ENCODE measurements around the gene IRGQ.
A peak's percentile ranks its signal among the peaks of the same experiment; 100 is the strongest.

IRGQ gene

DNA sequence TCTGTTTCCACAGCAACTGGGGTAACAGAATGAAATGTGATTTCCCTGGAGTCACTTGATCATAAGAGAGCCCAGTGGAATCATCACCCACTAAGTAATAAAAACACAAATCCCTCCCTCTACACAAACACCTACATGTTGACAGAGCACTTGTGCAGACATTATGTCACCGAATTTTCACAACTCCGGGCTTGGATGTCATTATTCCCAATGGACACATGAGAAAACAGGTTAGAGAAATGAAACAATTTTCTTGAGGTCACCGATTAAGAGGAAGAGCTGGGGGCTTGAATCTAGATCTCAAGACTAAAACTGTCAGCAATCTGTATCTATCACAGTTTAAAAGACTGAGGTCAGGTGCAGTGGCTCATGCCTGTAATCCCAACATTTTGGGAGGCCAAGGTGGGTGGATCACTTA is 23.8 kb downstream of the IRGQ start:
- Histone ChIP-seq H3K27me3 (ENCODE audit: control insufficient read depth, insufficient read depth, low read length) (no peaks in the 10 kb centered on the region), H3K4me3 (ENCODE audit: low read length) (no peak overlapping the region), H3K36me3 (ENCODE audit: control insufficient read depth, insufficient read depth, low read length) (no peaks in the 10 kb centered on the region), H3K9me3 (ENCODE audit: control insufficient read depth, insufficient read depth, low read length) (no peaks in the 10 kb centered on the region), H3K4me1 (ENCODE audit: control insufficient read depth, insufficient read depth, low read length) (0 out of 2 replicates have a peak, but pooled peaks cover 2% of the 10 kb centered on the region), H3K27ac (ENCODE audit: low read length) (no peak overlapping the region)
- no peak for DNase-seq (ENCODE audit: low read depth, low spot score)
- no CpG with 5 or more reads among the region's 3 CpGs for WGBS (ENCODE audit: insufficient coverage, insufficient read length)

DNA sequence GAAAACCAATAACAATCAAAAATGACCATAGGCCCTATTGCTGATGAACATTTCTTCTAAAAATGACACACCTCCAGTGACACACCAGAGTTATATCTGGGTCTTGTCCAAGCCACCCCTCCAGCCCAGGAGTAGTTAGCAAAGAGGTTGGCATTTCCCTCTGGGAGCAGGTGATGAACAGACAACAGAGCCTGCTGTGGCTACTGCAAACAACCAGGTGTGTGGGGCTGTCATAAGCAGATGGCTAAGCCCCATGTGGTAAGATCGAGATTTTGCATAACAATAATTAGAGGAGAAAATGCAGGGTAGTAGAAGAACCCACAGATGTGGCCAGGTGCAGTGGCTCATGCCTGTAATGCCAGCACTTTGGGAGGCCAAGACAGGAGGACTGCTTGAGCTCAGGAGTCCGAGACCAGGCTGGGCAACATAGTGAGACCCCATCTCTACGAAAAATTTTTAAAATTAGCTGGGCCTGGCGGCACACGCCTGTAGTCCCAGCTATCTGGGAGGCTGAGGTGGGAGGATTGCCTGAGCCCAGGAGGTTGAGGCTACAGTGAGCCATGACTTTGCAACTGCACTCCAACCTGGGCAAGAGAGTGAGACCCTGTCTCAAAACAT is 25.7 kb downstream of the IRGQ start:
- no CpG with 5 or more reads among the region's 5 CpGs for WGBS (ENCODE audit: insufficient coverage, insufficient read length)
- DNase-seq (ENCODE audit: low read depth, low spot score) = no peak
- H3K27ac ChIP-seq (ENCODE audit: low read length) = no peak overlapping the region
- no peak overlapping the region for H3K4me3 ChIP-seq (ENCODE audit: low read length)
- no peaks in the 10 kb centered on the region for H3K9me3 ChIP-seq (ENCODE audit: control insufficient read depth, insufficient read depth, low read length)
- no peaks in the 10 kb centered on the region for H3K4me1 ChIP-seq (ENCODE audit: control insufficient read depth, insufficient read depth, low read length)
- no peaks in the 10 kb centered on the region for H3K27me3 ChIP-seq (ENCODE audit: control insufficient read depth, insufficient read depth, low read length)
- no peaks in the 10 kb centered on the region for H3K36me3 ChIP-seq (ENCODE audit: control insufficient read depth, insufficient read depth, low read length)

DNA sequence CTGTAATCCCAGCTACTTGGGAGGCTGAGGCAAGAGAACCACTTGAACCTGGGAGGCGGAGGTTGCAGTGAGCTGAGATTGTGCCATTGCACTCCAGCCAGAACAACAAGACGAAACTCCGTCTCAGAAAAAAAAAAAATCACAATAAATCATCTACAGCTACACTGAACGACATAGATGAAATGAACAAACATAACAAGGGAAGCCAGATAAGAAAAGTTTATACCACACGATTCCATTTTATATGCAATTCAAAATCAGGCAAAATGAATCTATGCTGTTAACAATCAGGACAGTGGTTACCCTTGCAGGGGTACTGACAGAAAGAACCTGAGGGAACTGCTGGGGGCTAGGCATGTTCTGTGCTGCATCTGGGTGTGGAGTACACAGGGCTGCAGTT is 26.3 kb downstream of the IRGQ start:
- Histone ChIP-seq H3K9me3 (ENCODE audit: control insufficient read depth, insufficient read depth, low read length) (no peaks in the 10 kb centered on the region), H3K4me1 (ENCODE audit: control insufficient read depth, insufficient read depth, low read length) (no peaks in the 10 kb centered on the region), H3K36me3 (ENCODE audit: control insufficient read depth, insufficient read depth, low read length) (no peaks in the 10 kb centered on the region), H3K4me3 (ENCODE audit: low read length) (no peak overlapping the region), H3K27me3 (ENCODE audit: control insufficient read depth, insufficient read depth, low read length) (no peaks in the 10 kb centered on the region), H3K27ac (ENCODE audit: low read length) (no peak overlapping the region)
- WGBS (ENCODE audit: insufficient coverage, insufficient read length) = no CpG with 5 or more reads among the region's 5 CpGs
- no peak for DNase-seq (ENCODE audit: low read depth, low spot score)

DNA sequence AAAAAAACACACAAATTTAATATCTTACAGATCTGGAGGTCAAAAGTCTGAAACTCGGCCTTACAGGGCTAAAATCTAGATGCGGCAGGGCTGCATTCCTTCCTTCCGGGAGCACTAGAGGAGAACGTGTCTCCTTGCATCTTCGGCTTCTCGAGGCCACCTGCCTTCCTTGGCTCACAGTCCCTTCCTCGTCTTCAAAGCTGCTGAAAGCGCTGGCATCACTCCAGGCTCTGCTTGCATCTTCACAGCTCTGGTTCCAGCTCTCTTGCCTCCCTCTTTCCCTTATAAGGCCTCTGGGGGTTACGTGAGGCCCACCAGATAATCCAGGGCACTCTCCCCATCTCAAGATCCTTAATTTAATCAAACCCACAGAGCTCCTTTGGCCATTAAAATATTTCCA is 31.1 kb downstream of the IRGQ start:
- peaks cover 4% of the 10 kb centered on the region; the same call in 1 of the 2 replicates for H3K36me3 ChIP-seq (ENCODE audit: control insufficient read depth, insufficient read depth, low read length)
- H3K4me3 ChIP-seq (ENCODE audit: low read length) = no peak overlapping the region
- no peak overlapping the region for H3K27ac ChIP-seq (ENCODE audit: low read length)
- no peak for DNase-seq (ENCODE audit: low read depth, low spot score)
- H3K9me3 ChIP-seq (ENCODE audit: control insufficient read depth, insufficient read depth, low read length) = no peaks in the 10 kb centered on the region
- no CpG with 5 or more reads among the region's 9 CpGs for WGBS (ENCODE audit: insufficient coverage, insufficient read length)
- no peaks in the 10 kb centered on the region for H3K4me1 ChIP-seq (ENCODE audit: control insufficient read depth, insufficient read depth, low read length)
- H3K27me3 ChIP-seq (ENCODE audit: control insufficient read depth, insufficient read depth, low read length) = no peaks in the 10 kb centered on the region

DNA sequence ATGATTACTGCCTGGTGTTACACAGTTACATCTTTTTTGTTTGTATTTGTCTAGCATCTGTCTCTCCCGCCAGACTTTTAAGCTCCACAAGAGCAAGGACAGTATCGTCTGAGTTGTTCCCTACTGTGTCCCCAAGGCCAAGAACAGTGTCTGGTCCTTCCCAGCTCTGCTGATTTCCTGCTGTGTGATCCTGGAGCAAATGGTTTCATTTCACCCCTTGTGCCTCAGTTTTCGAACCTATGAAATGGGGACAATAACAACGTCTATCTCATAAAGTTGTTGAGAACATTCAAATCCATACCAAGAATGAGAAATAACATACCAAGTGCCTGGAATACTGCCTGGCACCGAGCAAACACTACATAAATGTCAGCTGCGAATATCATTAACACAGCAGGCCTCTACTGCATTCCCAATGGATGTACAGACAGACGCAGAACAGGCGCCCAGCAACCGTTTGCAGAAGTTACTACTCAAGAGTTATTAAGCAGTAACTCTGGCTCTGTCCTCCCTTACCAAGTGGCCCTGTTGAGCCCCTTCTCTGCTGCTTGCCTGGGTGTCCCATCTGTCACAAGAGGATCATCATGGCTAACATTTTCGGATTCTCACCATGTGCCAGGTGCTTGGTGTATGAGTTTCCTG is 32.0 kb downstream of the IRGQ start:
- Histone ChIP-seq H3K4me3 (ENCODE audit: low read length) (no peak overlapping the region), H3K36me3 (ENCODE audit: control insufficient read depth, insufficient read depth, low read length) (peaks cover 4% of the 10 kb centered on the region; the same call in 1 of the 2 replicates), H3K4me1 (ENCODE audit: control insufficient read depth, insufficient read depth, low read length) (no peaks in the 10 kb centered on the region), H3K27ac (ENCODE audit: low read length) (no peak overlapping the region), H3K9me3 (ENCODE audit: control insufficient read depth, insufficient read depth, low read length) (no peaks in the 10 kb centered on the region), H3K27me3 (ENCODE audit: control insufficient read depth, insufficient read depth, low read length) (no peaks in the 10 kb centered on the region)
- no peak for DNase-seq (ENCODE audit: low read depth, low spot score)
- no CpG with 5 or more reads among the region's 10 CpGs for WGBS (ENCODE audit: insufficient coverage, insufficient read length)

DNA sequence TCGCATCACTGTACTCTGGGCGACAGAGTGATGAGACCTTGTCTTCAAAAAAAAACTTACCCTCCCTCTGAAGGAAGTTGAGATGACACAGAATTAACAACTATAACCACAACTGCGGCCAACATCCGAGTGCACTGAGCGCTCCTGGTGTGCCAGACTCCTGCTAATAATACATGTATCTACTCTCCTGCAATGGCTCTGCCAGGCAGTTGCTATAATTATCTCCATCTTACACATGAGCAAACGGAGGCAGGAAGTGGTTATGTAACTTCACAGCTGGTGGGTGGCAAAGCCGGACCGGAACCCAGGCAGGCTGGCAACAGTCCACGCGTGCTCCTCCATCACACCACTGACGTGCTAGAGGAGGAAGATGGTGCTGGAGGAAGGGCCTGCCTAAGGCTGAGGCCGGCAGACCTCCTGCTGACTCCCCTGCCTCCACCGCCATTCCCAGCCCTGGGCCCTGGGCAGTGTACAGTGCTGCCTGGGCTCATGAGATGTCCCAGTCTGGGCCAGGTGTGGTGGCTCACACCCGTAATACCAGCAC is 33.2 kb downstream of the IRGQ start:
- Histone ChIP-seq H3K27ac (ENCODE audit: low read length) (no peak overlapping the region), H3K9me3 (ENCODE audit: control insufficient read depth, insufficient read depth, low read length) (no peaks in the 10 kb centered on the region), H3K4me3 (ENCODE audit: low read length) (no peak overlapping the region), H3K27me3 (ENCODE audit: control insufficient read depth, insufficient read depth, low read length) (no peaks in the 10 kb centered on the region), H3K4me1 (ENCODE audit: control insufficient read depth, insufficient read depth, low read length) (no peaks in the 10 kb centered on the region), H3K36me3 (ENCODE audit: control insufficient read depth, insufficient read depth, low read length) (peaks cover 4% of the 10 kb centered on the region; the same call in 1 of the 2 replicates)
- WGBS (ENCODE audit: insufficient coverage, insufficient read length) = no CpG with 5 or more reads among the region's 14 CpGs
- no peak for DNase-seq (ENCODE audit: low read depth, low spot score)

DNA sequence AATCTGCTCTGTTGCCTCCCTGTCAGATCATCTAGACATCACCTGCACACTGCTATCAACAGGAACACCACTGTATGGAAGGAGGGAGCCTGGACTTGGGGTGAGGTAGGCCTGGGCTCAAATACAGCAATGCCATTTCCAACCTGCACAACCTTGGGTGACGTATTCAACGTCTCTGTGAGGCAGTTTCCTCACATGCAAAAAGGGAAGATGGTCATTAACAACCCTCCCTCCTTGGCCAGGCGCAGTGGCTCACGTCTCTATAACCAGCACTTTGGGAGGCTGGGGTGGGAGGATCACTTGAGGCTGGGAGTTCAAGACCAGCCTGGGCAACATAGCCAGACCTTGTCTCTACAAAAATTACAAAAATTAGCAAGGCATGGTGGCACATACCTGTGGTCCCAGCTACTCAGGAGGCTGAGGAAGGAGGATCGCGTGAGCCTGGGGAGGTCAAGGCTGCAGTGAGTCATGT is 33.7 kb downstream of the IRGQ start:
- no peak for DNase-seq (ENCODE audit: low read depth, low spot score)
- Histone ChIP-seq H3K9me3 (ENCODE audit: control insufficient read depth, insufficient read depth, low read length) (no peaks in the 10 kb centered on the region), H3K4me1 (ENCODE audit: control insufficient read depth, insufficient read depth, low read length) (no peaks in the 10 kb centered on the region), H3K4me3 (ENCODE audit: low read length) (no peak overlapping the region), H3K27ac (ENCODE audit: low read length) (no peak overlapping the region), H3K27me3 (ENCODE audit: control insufficient read depth, insufficient read depth, low read length) (no peaks in the 10 kb centered on the region), H3K36me3 (ENCODE audit: control insufficient read depth, insufficient read depth, low read length) (peaks cover 4% of the 10 kb centered on the region; the same call in 1 of the 2 replicates)
- no CpG with 5 or more reads among the region's 6 CpGs for WGBS (ENCODE audit: insufficient coverage, insufficient read length)

DNA sequence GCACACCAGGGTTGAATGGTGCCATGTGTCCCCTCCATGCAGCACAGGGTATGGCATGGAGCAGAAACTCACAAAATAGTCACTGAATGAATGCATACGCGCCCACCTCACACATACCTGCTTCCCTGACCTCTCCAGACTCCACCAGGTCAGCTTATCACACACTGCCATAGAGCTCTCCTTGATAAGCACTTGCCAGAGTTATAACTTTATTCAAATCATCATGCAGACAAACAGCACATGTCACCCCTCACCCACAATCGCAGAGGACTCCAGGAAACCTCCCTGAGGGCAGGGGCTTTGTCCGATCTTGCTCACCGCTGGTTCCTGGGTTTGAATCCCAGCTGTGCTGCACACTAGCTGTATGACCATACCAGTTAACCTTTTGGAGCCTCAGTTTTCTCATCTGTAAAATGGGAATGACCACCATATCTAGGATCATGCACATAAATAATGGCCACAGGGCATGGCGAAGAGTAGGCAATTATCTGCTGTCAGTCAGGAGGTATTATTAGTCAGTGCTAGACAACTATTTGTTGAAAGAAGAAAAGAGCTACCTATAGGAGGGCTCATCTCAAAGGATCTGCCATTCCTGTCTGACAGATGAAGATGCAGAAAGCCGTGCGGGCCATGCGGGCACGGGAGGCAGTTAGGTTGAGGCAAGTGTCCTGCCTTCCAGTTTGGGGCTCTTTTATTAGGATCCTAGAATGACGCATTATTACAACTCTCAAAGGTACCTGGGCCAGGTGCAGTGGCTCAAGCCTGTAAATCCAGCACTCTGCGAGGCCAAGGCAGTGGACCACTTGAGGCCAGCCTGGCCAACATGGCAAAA is 34.6 kb downstream of the IRGQ start:
- no CpG with 5 or more reads among the region's 12 CpGs for WGBS (ENCODE audit: insufficient coverage, insufficient read length)
- no peaks in the 10 kb centered on the region for H3K27me3 ChIP-seq (ENCODE audit: control insufficient read depth, insufficient read depth, low read length)
- H3K27ac ChIP-seq (ENCODE audit: low read length) = no peak overlapping the region
- no peaks in the 10 kb centered on the region for H3K9me3 ChIP-seq (ENCODE audit: control insufficient read depth, insufficient read depth, low read length)
- DNase-seq (ENCODE audit: low read depth, low spot score) = no peak
- H3K4me3 ChIP-seq (ENCODE audit: low read length) = no peak overlapping the region
- no peaks in the 10 kb centered on the region for H3K4me1 ChIP-seq (ENCODE audit: control insufficient read depth, insufficient read depth, low read length)
- peaks cover 4% of the 10 kb centered on the region; the same call in 1 of the 2 replicates for H3K36me3 ChIP-seq (ENCODE audit: control insufficient read depth, insufficient read depth, low read length)

DNA sequence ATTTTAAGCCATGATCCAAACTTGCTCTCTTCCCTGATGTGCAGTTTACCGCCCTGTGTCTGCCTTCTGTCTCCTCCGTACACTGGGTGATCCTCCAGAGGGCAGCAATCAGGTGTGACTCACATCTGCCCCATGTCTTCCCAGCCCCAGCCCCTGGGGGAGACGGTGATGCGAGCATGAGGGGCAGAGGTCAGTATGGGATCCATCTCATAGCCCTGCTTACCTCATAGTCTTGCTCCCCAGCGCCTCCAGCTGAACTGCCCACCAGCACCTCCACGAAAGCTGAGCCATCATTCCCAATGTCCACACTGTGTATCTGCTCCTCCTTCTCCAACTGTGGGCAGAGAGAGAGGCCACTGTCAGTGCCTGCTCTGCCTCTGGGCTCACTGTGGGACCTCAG is 35.2 kb downstream of the IRGQ start:
- no peak overlapping the region for H3K4me3 ChIP-seq (ENCODE audit: low read length)
- DNase-seq (ENCODE audit: low read depth, low spot score) = no peak
- H3K27me3 ChIP-seq (ENCODE audit: control insufficient read depth, insufficient read depth, low read length) = no peaks in the 10 kb centered on the region
- peaks cover 4% of the 10 kb centered on the region; the same call in 1 of the 2 replicates for H3K36me3 ChIP-seq (ENCODE audit: control insufficient read depth, insufficient read depth, low read length)
- WGBS (ENCODE audit: insufficient coverage, insufficient read length) = no CpG with 5 or more reads among the region's 6 CpGs
- H3K4me1 ChIP-seq (ENCODE audit: control insufficient read depth, insufficient read depth, low read length) = no peaks in the 10 kb centered on the region
- H3K27ac ChIP-seq (ENCODE audit: low read length) = no peak overlapping the region
- no peaks in the 10 kb centered on the region for H3K9me3 ChIP-seq (ENCODE audit: control insufficient read depth, insufficient read depth, low read length)

DNA sequence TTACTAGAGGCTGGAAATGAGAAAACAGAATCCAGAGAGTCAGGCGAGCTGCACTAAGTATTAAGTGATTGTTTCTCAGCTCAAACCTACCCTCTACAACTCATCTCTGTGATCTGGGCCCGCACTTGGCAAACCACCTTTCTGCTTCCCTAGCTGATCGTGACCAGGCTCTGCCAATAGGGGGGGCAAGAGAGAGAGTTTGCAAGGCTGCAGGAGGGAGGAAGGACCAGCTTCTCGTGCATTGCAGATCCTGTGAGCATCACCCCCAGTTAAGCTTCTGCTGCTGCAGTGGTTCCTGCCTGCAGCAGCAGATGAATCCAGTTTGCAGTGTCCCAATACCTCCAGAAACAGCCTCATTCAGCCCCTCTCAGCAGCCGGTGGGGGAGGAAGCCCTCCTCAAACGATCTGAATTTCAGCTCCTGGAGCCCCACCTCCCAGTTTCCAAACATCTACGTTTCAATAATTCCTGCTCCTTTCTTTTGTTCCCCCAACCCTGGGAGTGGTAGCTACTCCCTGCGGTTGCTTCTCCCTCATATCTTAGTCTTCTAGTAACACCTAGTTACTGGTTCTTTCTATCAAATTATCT is 40.7 kb downstream of the IRGQ start:
- Histone ChIP-seq H3K27me3 (ENCODE audit: control insufficient read depth, insufficient read depth, low read length) (no peaks in the 10 kb centered on the region), H3K4me1 (ENCODE audit: control insufficient read depth, insufficient read depth, low read length) (no peaks in the 10 kb centered on the region), H3K9me3 (ENCODE audit: control insufficient read depth, insufficient read depth, low read length) (no peaks in the 10 kb centered on the region), H3K27ac (ENCODE audit: low read length) (no peak overlapping the region), H3K36me3 (ENCODE audit: control insufficient read depth, insufficient read depth, low read length) (peaks cover 10% of the 10 kb centered on the region; the same call in 1 of the 2 replicates), H3K4me3 (ENCODE audit: low read length) (no peak overlapping the region)
- WGBS (ENCODE audit: insufficient coverage, insufficient read length) = no CpG with 5 or more reads among the region's 8 CpGs
- peak; percentile 71 for DNase-seq (ENCODE audit: low read depth, low spot score)
